SU-DHL-6 (cell line): ENCODE results near the gene PRPS2.

Source experiments
- H2AFZ ChIP-seq: fragments of 200-600 bp; sonication (generic); 2 replicates; pipeline ENCODE4 v1.6.1; 2014; ENCODE audit warnings: low read depth, mild to moderate bottlenecking, moderate library complexity, mixed read lengths, antibody characterized with exemption, low read length; ENCODE audit not compliant: severe bottlenecking
- H3F3A ChIP-seq: fragments of 200-600 bp; shearing (Covaris generic); 2 replicates; pipeline ENCODE4 v1.6.0; 2016; ENCODE audit warnings: antibody characterized with exemption, mild to moderate bottlenecking; ENCODE audit not compliant: insufficient read depth
- H3K27ac ChIP-seq: fragments of 200-600 bp; sonication (generic); 2 replicates; pipeline ENCODE4 v1.5.1; 2016; ENCODE audit warnings: low read depth, mild to moderate bottlenecking, low read length, moderate library complexity, mixed read lengths
- H3K27me3 ChIP-seq: fragments of 200-600 bp; sonication (generic), shearing (Covaris generic); 2 replicates; pipeline ENCODE4 v1.6.0; 2014; ENCODE audit warnings: mild to moderate bottlenecking, low read length
- H3K36me3 ChIP-seq: fragments of 200-600 bp; sonication (generic); 2 replicates; pipeline ENCODE4 v1.6.1; 2014; ENCODE audit warnings: mild to moderate bottlenecking, low read length, mixed read lengths
- H3K4me2 ChIP-seq: fragments of 300-600, 200-600 bp; shearing (Covaris generic), sonication (generic); 2 replicates; pipeline ENCODE4 v1.6.0; 2014; ENCODE audit warnings: low read length, low read depth, mild to moderate bottlenecking; ENCODE audit not compliant: poor library complexity, severe bottlenecking
- H3K4me3 ChIP-seq: fragments of 200-600 bp; sonication (generic); 2 replicates; pipeline ENCODE4 v1.5.1; 2014; ENCODE audit warnings: antibody characterized with exemption, low read length, mild to moderate bottlenecking, mixed read lengths; ENCODE audit not compliant: insufficient read depth, poor library complexity, severe bottlenecking
- H3K79me2 ChIP-seq: fragments of 200-600 bp; sonication (generic); 2 replicates; pipeline ENCODE4 v1.6.1; 2014; ENCODE audit warnings: mild to moderate bottlenecking, low read length, moderate library complexity; ENCODE audit not compliant: insufficient read depth
- H3K9ac ChIP-seq: fragments of 200-600 bp; sonication (generic); 2 replicates; pipeline ENCODE4 v1.7.0; 2014; ENCODE audit warnings: mild to moderate bottlenecking, low read length
- H3K9me2 ChIP-seq: fragments of 200-600 bp; sonication (generic); replicated peaks from 2 replicates; pipeline ENCODE4 v1.6.1; 2014; ENCODE audit warnings: low read length; ENCODE audit not compliant: insufficient read depth
- H3K9me3 ChIP-seq: fragments of 200-600 bp; sonication (generic); 2 replicates; pipeline ENCODE4 v1.6.1; 2014; ENCODE audit warnings: low read length, mixed read lengths; ENCODE audit not compliant: insufficient read depth
- H4K20me1 ChIP-seq: fragments of 200-600 bp; sonication (generic); 2 replicates; pipeline ENCODE4 v1.6.1; 2014; ENCODE audit warnings: low read depth, mild to moderate bottlenecking, antibody characterized with exemption, low read length, moderate library complexity, mixed read lengths
- CTCF ChIP-seq: fragments of 200-600 bp; sonication (generic); IDR thresholded peaks from one replicate; pipeline ENCODE4 v1.5.1; 2017; ENCODE audit warnings: antibody characterized with exemption, mild to moderate bottlenecking, low read length, moderate library complexity; ENCODE audit not compliant: insufficient read depth, poor library complexity, severe bottlenecking
- EZH2phosphoT487 ChIP-seq: fragments of 200-600 bp; sonication (generic), shearing (Covaris generic); conservative IDR thresholded peaks from 2 replicates; pipeline ENCODE4 v1.6.1; 2018; ENCODE audit warnings: mild to moderate bottlenecking, antibody characterized with exemption, low read length, moderate library complexity, mixed read lengths

Gene PRPS2

GRCh38 chrX:12791257-12792228 is at the start of gene PRPS2:
TSS of gene PRPS2 (plus strand) at chrX:12791412. CDS start at chrX:12791498, 86 bp downstream.
- Histone ChIP-seq H3K27me3 (no peaks in the 10 kb centered on the region), H3K27ac (peak within 1 kb of the TSS; percentile 66), H3K79me2 (peaks cover 45% of the 10 kb centered on the region), H3K4me3 (peak within 1 kb of the TSS; percentile 92), H3K4me2 (peak within 1 kb of the TSS; percentile 93), H3K9me3 (no peaks in the 10 kb centered on the region), H3K9ac (peak within 1 kb of the TSS; percentile 86), H3K9me2 (no peaks in the 10 kb centered on the region), H3F3A (no peaks in the 10 kb centered on the region), H3K36me3 (no peaks in the 10 kb centered on the region), H2AFZ (peak within 1 kb of the TSS; percentile 92), H4K20me1 (no peaks in the 10 kb centered on the region)
- no peak for TF ChIP-seq EZH2phosphoT487
- TF ChIP-seq CTCF, result no peak

- Histone ChIP-seq H3K9me2 (no peaks in the 10 kb centered on the region), H3K9me3 (no peaks in the 10 kb centered on the region), H4K20me1 (no peaks in the 10 kb centered on the region), H3K4me2 (no peak overlapping the region), H3K9ac (no peak overlapping the region), H3K27ac (no peak overlapping the region), H2AFZ (no peak overlapping the region), H3K36me3 (no peaks in the 10 kb centered on the region), H3K27me3 (no peaks in the 10 kb centered on the region), H3F3A (no peaks in the 10 kb centered on the region), H3K79me2 (no peaks in the 10 kb centered on the region), H3K4me3 (no peak overlapping the region)
- no peak for TF ChIP-seq CTCF
- TF ChIP-seq EZH2phosphoT487, result no peak
Observed at GRCh38 chrX:12741416-12741815, 49.8 kb upstream of the PRPS2 start.

GRCh38 chrX:12747433-12747832 is 43.8 kb upstream of the PRPS2 start:
- Histone ChIP-seq H2AFZ (no peak overlapping the region), H3K9me2 (no peaks in the 10 kb centered on the region), H3K9me3 (no peaks in the 10 kb centered on the region), H3K4me3 (no peak overlapping the region), H3K4me2 (no peak overlapping the region), H3F3A (no peaks in the 10 kb centered on the region), H3K79me2 (no peaks in the 10 kb centered on the region), H3K9ac (no peak overlapping the region), H3K27me3 (no peaks in the 10 kb centered on the region), H3K27ac (no peak overlapping the region), H3K36me3 (no peaks in the 10 kb centered on the region), H4K20me1 (no peaks in the 10 kb centered on the region)
- TF ChIP-seq EZH2phosphoT487 (no peak), CTCF (no peak)
